ENCODE results near the gene POLN.
"Not testable (repeated sequence)": the region's sequence is repeated elsewhere in the genome, so short reads cannot be mapped to it uniquely, and the experiment has no call there.

Gene POLN

DNA sequence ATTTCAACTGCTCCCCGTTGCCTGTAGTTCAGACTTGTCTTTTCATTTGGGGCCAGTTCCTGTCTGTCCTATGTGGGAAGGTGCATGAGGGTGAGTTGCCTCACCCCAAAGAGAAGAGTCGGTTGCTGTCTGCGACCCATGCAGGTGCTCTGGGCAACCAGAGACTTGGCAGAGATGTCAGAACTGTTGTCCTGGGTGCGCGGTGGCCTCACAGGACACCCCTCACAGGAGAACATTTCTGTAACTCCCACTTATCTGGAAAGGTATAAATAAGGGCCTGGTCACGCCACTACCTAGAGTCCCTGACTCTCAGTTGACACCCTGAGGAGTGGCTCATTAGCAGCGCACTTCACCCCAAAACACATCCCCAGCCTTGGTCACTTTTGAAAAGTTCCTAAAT, 192.5 kb downstream of the POLN start:
- DNase-seq, result no peak

DNA sequence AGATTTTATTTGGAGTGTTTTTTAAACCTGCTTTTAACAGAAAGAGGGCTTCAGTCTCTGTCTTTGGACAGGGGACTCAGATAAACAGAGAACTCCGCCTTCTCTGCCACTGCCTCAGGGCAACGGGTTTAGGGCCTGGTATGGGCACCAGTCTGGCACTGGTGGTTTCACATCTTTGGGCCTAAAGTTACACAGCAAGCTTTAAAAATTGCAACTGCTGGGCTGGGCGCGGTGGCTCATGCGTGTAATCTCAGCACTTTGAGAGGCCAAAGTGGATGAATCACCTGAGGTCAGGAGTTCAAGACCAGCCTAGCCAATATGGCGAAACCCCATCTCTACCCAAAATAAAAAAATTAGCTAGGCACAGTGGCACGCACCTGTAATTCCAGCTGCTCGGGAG, 193.1 kb downstream of the POLN start:
- no peak for DNase-seq

DNA sequence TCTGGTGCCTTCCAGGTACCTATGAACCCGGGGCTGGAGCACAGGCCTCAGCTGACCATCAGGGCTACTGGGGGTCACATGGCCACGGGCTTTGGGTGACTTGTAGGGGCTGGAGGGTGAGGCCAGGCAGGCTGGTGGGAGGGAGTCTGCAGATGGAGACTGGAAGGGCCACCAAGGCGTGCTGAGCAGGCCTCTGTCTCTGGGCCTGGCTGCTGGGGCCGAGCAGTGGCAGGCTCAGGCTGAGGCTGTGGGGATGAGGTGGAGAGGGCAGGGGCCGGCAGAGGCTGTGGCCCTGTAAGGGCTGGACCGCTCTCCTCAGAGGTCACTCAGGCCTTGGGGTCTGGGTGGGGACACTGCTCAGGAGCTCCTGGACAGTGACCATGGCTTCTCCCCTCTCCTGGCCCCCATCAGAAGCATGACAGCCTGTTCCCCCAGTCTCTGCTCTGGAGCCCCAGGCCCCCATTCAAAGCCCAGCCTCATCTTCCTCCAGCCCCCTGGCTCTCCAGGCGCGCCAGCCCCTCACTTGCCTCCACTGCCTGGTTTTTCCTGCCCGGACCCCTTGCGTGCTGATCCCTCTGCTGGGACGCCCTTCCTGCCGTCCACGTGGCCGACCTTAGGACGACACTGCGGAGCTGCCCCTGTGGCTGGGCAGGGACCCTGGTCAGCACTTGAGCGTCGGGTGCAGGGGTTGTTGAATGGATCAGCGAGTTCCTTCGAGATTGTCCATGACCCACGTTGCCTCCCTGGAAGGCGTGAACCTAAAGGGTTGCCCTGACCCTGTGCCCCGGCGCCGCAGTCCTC, 193.9 kb downstream of the POLN start:
- no peak for DNase-seq

DNA sequence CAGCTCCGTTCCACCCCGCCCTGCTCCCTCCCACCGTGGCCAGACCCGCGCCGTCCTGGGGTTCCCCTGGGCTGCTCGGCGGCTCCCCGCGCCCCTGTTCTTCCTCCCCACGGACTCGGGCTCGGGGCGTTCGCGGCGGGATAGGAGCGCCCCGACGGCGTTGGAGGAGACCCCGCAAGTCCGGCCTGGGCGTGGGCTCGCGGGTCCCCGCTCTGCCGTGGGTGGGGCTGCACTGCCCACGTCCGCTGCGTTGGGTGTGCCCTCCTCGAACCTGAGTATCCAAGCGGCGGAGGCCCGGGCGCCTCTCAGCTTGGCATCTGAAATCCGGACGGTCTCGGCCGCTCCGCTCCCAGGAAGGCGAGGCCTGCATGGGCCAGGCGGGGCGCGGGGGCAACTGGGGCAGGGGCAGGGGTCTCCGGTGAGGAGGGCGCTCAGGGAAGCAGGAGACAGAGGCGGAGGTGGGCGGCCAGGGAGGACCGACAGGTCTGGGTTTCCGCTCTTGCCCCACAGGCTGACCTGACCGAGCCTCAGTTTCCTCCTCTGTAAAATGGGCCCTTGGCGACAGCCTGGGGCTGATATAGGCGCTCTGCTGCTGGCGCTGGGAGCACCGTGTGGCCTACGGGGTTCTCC, 194.8 kb downstream of the POLN start:
- no peak for DNase-seq

DNA sequence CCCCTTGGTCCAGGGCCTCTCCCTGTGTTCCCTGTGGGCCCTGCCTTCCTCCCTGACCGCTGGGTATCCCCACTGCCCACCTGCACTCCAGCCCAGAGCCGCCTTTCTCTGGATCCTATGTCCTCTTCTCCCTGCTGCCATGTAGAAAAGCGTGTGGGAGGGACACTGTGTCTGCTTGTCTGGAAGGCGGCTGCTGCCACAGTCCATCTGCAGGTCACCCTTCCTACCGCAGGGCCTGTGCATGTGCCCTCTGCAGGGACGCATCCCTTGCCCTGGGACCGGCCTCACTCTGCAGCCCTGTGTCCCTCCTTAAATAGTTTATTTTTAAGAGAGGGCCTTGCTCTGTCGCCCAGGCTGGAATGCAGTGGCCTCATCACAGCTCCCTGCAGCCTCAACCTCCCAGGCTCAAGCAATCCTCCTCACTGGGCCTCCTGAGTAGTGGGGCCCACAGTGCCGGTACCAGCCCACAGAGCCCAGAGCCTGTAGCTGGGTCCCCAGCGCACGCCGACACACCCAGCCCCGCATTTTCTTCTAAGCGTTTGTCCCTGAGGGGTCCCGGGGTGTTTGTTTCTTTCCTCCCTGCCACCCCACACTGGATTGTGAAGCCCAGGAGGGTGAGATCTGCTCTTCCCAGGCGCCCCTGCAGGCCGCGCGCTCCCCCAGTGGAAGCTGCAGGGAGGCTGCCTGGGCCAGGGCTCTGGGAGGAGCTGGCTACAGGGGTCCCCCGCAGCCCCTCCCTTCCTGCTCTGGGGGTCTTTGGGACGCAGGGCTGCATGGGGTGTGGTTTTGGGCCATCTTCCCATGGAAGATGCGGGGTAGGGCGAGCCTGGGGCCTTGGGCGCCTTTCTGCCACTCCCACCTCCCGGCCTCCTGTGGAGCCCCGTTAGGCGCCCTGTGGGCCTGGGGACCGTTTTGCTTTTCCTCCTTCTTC, 195.6 kb downstream of the POLN start:
- DNase-seq, result no peak

DNA sequence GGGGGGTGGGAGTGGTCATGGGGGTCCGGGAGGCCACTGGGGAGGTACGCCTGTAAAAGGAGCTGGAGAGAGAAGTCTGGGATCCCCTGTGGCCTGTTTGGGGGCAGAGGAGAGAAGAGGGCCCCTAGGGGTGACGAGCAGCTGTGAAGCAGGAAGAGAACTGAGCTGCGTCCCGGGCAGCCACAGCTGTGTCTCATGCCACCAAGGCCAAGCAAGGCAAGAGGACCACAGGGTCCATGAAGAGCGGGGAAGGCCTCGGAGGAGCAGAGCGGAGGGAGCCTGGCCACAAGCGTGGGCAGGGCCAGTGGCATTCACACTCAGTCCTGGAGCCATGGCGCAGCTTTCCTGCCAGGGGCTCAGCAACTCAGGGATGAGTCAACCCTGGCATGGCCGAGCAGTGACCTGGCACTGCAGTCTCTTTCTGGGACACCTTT, 196.4 kb downstream of the POLN start:
- DNase-seq, result no peak

DNA sequence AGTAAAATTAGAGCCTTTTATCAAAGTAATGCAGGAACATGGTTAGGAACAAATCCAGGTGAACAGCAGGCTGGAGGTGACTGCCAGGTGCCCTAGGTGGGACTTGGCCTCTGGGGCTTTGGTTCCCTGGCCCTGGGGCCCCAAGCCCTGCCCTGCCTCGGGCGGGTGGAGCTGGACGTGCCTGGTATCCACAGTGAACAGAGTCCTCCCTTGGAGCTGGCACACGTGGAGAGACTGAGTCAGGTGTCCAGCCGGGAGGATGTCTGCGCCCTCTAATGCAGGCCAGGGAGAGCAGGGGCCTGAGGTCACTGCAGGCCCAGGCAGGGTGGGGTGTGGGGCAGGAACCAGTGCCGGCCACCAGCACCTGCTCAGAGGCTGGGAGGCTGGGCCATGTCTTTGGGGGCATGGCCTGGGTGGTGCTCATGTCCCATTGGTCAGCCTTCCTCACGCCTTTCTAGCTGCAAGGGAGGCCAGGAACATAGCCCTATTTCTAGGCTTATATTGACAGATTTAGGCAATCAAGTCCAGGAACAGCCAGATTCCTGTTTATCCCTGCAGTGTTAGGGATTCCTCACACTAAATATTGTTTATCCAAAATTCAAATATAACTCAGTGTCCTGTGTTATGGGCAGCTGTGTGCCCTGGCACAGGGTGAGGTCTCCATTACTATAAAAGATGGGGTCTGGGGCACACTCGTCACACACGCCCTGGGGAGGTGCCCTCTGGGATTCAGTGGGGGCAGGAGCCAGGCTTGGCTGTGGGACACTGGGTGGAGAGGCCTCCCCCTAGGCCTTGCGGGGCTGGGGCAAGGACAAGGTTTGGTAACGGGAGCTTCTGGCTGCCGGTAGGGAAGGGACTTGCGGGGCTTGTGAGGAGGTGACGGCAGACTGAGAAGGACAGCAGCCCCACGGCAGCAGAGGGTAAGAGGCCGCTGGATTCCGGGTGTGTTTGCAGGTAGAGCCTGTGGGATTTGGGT, 197.1 kb downstream of the POLN start:
- no peak for DNase-seq

DNA sequence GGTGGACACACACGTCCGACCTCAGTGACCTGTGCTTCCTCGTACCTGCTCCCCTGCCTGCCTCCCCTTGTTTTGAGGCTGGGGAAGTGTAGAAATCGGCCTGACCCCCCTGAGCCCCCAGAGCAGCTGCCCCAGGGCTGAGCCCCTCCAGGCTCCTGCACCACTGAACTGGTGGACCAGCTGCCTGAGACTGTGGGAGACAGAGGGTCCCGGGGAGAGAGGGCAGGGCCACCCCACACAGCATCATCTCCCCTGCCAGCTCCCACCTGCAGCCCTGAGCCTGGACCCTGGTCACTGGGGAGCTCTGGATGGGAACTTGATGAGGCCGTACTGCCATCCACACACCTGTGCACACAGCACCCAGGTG, 197.8 kb downstream of the POLN start:
- no peak for DNase-seq

DNA sequence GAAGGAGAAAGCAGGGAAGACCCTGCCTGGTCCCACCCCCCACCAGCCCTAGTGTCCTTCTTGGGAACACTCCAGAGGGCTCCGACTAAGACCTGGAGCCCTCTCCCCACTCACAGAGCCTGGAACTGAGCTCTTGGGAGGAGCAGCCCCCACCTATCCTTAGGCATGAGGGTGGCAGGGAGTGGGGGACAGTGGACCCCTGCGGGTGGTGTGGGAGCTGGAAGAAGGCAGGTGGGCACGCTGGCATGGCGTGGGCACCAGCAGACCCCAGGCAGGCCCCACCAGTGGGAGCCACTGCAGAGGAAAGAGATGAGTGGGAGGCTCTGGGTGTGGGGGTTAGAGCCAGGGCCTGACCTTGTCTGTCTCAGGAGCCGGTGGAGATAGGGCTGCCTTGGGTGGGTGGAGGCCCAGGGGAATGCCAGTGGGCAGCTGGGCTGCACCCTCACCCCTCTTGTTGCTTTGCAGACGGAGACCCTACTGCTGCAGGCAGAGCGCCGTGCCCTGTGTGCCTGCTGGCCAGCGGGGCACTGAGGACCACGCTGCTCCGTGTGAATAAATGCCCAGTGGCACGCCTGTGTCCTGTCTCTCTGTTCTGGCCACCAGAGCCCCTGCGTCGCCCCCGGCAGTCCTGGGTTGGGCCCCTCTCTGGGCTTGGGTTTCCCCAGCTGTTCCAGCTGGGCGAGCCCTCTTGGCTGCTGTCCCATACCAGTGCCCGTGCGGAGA, 198.4 kb downstream of the POLN start:
- DNase-seq, result no peak

DNA sequence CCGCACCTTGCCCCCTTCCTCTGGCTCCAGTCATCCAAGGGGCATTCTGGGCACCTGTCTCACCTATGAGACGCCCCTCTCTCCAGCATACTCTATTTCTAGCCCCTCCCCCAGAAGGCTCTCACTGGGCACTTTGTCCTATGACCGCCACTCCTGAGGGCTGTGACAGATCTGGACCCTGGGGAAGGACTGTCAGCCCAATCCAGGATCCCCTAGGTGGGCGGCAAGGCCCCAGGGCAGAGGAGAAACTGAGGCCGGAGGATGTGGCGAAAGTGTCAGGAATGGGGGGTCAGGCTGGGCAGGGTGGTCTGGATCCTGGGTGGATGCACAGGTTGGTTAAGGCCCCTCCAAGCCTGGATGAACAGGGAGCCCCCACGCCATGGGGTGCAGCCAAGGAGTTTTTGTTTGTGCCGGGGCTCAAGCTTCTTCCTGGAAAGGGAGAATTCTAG, 198.9 kb downstream of the POLN start:
- no peak for DNase-seq

DNA sequence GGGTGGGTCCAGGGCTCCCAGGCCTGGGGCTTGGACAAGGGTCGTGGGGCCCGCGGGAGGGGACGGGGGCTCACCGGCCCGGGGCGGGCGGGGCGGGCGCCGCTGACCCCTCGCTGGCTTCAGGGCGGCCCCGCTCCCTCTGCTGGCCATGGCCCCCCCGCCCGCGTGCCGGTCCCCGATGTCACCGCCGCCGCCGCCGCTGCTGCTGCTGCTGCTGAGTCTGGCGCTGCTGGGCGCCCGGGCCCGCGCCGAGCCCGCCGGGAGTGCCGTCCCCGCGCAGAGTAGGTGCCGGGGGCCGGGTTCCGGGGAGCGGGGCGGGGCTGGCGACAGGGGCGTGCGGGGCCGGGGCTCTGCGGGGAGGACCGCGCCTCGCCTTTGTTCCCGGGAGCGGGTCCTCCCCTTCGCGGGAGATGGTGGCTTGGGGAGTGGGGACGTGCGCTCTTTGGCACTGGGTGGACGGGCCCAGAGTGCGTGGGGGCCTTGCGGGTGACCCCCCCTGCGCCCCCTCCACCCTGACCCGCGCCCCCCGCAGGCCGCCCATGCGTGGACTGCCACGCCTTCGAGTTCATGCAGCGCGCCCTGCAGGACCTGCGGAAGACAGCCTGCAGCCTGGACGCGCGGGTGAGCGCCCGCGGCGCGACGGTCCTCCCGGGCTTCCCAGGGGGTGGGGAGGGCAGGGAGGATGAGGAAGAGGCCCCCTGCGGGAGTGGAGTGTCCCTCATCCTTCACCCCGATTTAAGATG, 199.5 kb downstream of the POLN start:
- no peak for DNase-seq

DNA sequence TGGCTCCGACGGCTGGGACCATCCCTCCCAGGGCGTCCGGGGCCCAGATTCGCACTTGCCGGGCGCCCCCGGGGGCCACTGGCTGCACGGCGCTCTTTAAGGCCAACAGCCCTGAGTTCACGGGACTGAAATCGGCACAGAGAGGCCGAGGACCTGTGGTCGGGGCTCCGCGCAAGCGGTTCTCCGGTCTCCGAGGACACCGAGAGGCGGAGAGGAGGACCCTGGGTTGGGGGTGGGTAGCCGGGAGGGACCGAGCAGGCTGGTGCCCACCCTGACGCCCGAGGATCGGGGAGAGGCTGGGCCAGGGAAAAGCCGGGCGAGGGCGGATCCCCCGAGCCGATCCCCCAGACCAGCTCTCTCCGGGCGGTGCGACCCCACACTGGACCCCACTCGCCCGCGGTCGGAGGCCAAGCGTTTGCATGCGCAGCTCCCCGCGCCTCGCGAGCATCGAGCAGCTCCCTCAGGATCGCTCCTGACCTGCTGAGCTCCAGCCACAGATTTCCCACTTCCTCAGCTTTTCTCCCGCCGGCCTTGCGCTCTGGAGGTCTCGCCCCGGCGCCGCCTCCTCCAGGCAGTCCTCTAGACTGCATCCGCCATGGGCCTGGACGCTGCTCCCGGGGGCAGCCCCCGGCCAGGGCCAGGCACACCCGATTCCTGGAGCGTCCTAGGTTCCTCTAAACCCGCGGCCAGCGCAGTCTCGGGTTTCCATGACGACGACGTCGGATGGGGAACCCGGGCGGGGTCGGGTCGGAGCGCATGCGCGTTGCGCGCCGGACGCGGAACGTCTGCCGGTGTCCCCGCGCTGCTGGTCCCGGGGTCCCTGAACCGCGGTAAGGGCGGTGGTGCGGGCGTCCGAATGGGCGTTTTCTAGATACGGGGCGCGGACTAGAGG, 200.4 kb downstream of the POLN start:
- DNase-seq, result peak; percentile 46

DNA sequence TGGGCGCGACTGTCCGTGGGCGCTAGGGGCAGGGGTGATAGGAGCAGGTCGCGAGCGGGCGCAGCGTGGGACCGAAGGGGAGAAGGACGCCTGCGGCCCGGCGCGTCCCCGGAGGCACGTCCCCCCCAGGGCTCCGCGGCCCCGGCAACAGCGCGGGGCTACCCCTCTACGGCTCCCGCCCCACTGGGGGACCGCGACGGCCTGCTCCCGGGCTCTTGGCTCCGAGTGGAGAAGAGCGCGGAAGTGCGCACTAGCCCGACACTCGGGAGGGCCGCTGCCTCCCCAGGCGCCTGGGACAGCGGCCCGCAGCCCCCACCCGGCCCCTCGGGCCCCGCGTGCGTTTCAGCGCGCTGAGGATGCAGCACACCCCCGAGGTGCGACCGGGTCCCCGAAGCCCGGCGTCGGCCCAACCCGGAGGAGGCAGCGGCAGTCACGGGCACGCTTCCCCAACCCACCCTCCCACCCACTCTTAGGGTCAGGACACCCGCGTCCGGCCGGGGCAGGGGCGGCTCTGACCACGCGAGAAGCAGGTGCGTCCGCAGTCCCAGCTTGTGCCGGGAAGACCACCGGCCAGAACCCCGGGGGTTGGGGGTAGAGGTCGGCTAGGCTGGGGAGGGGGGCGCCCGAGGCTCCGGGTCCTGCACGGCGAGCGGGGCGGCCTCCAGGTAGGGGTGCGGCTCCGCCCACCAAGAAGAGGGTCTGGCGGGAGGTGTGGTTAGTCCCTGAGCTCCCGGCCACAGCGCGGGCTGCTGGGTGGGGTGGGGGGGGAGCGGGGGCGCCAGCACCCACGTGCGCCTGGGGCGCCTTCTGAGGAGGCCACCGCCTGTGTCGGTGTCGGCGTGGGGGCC, 201.3 kb downstream of the POLN start:
- DNase-seq, result no peak

DNA sequence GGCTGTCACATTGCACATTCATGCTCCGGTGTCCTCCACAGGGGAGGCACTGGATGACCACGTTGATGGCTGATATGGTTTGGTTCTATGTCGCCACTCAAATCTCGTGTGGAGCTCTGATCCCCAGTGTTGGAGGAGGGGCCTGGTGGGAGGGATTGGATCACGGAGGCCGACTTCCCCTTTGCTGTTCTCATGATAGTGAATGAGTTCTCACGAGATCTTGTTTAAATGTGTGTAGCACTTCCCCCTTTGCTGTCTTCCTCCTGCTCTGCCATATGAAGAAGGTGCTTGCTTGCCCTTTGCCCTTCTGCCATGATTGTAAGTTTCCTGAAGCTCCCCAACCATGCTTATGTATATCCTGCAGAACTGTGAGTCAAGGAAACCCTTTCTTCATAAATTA, 205.1 kb downstream of the POLN start:
- no peak for DNase-seq

DNA sequence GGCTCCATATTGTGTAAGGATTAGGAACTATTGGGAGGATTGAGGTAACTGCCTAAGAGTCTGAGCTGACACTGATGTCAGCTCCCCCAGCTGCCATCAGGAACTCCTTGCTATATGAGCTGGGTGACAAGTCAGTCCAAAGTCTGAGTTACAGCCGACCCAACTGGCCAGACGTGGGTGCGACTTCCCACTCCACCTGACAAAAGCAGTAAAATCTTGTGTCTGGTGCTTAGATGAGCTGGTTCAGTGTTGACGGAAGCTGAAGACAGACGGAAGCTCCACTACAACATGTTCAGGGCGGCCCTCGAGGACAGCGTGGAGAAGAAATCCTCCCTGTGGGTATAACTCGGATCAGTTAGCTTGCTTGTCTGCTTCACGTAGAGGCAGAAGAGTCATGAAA, 205.6 kb downstream of the POLN start:
- DNase-seq, result no peak

DNA sequence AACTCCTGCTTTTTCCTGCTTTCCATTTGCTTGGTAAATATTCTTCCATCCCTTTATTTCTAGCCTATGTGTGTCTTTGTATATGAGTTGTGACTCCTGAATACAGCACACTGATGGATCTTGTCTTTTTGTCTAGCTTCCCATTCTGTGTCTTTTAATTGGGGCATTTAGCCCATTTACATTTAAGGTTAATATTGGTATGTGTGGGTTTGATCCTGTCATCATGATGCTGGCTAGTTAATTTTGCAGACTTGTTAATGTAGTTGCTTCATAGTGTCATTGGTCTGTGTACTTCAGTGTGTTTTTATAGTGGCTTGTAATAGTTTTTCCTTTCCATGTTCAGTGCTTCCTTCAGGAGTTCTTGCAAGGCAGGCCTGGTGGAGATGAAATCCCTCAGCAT, 210.8 kb downstream of the POLN start:
- DNase-seq, result not testable (repeated sequence)

DNA sequence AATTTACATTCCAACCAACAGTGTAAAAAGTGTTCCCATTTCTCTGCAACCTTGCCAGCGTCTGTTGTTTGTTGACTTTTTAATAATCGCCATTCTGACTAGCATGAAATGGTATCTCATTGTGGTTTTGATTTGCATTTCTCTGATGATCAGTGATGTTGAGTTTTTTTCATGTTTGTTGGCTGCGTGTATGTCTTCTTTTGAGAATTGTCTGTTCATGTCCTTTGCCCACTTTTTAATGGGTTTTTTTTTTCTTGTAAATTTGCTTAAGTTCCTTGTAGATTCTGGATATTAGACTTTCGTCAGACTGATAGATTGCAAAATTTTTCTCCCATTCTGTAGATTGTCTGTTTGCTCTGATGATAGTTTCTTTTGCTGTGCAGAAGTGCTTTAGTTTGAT, 214.8 kb downstream of the POLN start:
- not testable (repeated sequence) for DNase-seq

DNA sequence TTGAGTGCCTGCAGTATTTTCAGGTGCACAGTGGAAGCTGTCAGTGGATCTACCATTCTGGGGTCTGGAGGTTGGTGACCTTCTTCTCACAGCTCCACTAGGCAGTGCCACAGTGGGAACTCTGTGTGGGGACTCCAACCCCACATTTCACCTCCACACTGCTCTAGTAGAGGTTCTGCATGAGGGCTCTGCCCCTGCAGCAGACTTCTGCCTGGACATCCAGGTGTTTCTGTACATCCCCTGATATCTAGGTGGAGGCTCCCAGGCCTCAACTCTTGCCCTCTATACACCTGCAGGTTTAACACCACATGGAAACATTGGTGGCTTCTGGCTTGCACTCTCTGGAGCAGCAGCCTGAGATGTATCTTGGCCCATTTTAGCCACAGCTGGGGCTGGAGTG, 216.1 kb downstream of the POLN start:
- DNase-seq, result no peak

DNA sequence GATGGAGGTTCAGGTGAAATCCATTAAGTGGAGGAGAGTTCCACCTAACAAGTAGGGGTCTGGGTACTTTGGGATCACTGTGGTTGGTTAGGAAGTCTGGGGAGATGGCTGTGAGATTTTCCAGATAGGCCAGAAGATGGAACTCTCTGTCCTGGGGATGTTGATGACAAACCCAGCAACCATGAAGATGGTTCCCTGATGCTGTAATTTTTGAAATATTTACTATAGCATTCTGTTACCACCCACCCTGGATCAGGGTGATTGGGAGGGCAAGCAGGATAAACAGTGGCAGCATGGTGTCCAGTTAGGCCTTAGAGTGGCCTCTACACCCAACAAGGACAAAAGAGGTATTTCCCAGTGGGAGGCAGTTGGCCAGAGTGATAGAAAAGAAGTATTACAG, 217.2 kb downstream of the POLN start:
- no peak for DNase-seq

Data from NCI-H1105 treated with DMSO at 0.1 percent for 48 hours (cell line).